Effector memory CD4-positive, alpha-beta T cell (primary cell): ENCODE measurements around the gene BAG3.
A peak's percentile ranks its signal among the peaks of the same experiment; 100 is the strongest.

Experiments used
- DNase-seq, 3 donors: peaks; one replicate each; pipeline ENCODE4 v3.0.0-alpha.2; 2020
- H3K27ac ChIP-seq: 2 replicates; pipeline ENCODE4 v1.7.0; 2013; ENCODE audit warnings: mild to moderate bottlenecking, low read length, moderate library complexity; ENCODE audit not compliant: insufficient read depth, poor library complexity, severe bottlenecking
- H3K27me3 ChIP-seq: replicated peaks from 2 replicates; pipeline ENCODE4 v1.7.0; 2013; ENCODE audit warnings: mild to moderate bottlenecking, low read length; ENCODE audit not compliant: insufficient read depth, control insufficient read depth, poor library complexity, severe bottlenecking
- H3K36me3 ChIP-seq: 2 replicates; pipeline ENCODE4 v1.7.0; 2013; ENCODE audit warnings: mild to moderate bottlenecking, low read length, moderate library complexity; ENCODE audit not compliant: control insufficient read depth, insufficient read depth
- H3K4me1 ChIP-seq: 2 replicates; pipeline ENCODE4 v1.7.0; 2013; ENCODE audit warnings: low read length, mild to moderate bottlenecking; ENCODE audit not compliant: control insufficient read depth, insufficient read depth, poor library complexity, severe bottlenecking
- H3K4me3 ChIP-seq: 2 replicates; pipeline ENCODE4 v1.7.0; 2013; ENCODE audit warnings: low read length, low read depth, mild to moderate bottlenecking; ENCODE audit not compliant: insufficient read depth, poor library complexity, severe bottlenecking
- H3K9me3 ChIP-seq: 2 replicates; pipeline ENCODE4 v1.7.0; 2013; ENCODE audit warnings: mild to moderate bottlenecking, low read length, moderate library complexity; ENCODE audit not compliant: control insufficient read depth
- total RNA-seq, 3 donors: gene quantifications; one replicate each; lab custom pipeline; 2026; lab: John Stamatoyannopoulos, UW

The BAG3 gene
- total RNA-seq = 70.2 to 90.6 (median 89.5) reads per million in 3 donors

DNA sequence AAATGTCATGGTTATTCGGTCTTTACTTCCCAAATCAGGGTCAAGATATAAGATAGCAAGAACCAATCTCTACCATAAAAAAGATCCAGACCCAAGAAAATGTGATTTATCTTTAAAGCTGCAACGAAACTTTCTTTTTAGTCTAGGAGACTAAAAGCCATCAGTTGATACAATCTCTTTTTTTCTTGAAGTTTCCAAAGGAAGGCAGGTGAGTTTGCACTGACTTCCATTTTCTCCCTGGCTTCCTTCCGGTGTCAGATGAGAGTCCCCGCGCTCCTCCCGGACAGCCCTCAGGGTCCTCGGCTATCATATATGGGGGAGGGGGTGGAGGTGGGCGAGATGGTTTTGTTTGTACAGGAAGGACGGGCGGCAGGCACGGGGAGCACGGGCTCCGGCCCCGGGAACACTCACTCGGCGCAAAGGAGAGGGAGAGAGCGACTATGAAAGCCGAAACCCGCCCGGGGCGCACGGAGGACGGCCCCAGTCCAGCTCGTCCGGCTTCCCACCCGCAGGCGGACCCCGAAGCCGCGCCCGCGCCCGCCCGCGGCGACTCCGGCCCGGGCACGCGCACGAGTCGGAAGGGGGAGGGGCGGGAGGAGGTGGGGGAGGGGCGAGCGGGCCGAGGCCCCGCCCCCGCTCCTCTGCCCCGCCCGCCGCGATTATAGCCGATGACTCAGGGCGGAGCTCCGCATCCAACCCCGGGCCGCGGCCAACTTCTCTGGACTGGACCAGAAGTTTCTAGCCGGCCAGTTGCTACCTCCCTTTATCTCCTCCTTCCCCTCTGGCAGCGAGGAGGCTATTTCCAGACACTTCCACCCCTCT lies at the start of gene BAG3:
BAG3 (plus strand) TSS at position 689 of the 822 bp plus-strand sequence. CDS start 296 bp downstream, outside the sequence.
- H3K36me3 ChIP-seq = no peaks in the 10 kb centered on the region
- DNase-seq = peak; percentile 66 to 73 (median 68)
- no peaks in the 10 kb centered on the region for H3K27me3 ChIP-seq
- H3K9me3 ChIP-seq = no peaks in the 10 kb centered on the region
- H3K4me1 ChIP-seq = peaks cover 23% of the 10 kb centered on the region
- peak within 1 kb of the TSS; percentile 95 for H3K4me3 ChIP-seq
- peak within 1 kb of the TSS; percentile 88 for H3K27ac ChIP-seq

DNA sequence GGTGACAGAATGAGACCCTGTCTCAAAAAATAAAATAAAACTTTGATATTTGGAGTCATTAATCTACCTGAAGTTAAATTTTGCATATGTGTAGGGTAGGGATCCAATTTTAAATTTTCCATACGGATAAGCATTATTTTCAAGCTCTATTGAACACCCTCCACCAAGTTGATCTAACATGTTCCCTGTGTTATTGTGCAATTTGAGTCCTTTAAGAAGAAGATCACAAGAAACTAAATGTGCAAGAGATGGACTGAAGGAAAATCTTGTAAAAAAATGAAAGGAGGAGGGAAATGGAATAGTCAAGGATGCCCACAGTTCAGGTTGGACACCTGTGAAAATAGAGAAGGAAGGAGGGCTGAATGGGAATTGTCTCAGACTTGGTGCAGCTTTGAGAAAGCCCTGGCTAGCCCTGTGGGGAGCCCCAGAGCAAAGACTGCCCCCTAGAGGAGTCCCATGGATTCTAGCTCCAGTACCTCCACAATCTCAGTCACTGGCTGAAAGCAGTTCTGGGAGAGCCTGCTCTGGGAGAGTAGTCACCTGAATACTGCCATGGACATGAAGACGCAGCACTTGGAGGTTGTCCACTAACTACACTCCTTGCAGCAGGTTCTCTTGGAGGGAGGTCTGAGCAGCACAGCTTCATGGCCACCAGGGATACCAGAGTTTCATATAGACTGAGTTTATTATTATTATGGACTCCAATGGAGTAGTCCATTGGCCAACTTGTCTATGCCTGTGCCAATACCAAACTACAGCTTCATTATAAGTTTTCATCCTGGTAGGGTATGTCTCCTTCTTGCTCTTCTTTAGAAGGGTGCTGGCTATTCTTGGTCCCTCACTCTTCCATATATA lies 48.7 kb upstream of the BAG3 start:
- Histone ChIP-seq H3K36me3 (no peaks in the 10 kb centered on the region), H3K4me3 (no peak overlapping the region), H3K27me3 (no peaks in the 10 kb centered on the region), H3K4me1 (peaks cover 2% of the 10 kb centered on the region), H3K27ac (no peak overlapping the region), H3K9me3 (no peaks in the 10 kb centered on the region)
- no peak for DNase-seq

DNA sequence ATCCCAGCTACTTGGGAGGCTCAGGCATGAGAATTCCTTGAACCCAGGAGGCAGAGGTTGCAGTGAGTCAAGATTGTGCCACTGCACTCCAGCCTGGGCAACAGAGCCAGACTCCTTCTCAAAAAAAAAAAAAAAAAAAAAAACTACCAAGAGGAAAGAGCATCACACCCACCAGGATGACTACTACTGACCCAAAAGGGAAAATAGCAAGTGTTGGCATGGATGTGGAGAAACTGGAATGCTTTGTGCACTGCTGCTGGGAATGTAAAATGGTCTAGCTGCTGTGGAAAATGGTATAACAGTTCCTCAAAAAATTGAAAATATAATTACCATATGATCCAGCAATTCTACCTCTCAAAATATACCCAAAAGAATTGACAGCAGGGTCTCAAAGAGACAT lies 46.7 kb upstream of the BAG3 start:
- no peak for DNase-seq
- Histone ChIP-seq H3K4me3 (no peak overlapping the region), H3K9me3 (no peaks in the 10 kb centered on the region), H3K27ac (no peak overlapping the region), H3K4me1 (peaks cover 5% of the 10 kb centered on the region), H3K36me3 (no peaks in the 10 kb centered on the region), H3K27me3 (no peaks in the 10 kb centered on the region)

DNA sequence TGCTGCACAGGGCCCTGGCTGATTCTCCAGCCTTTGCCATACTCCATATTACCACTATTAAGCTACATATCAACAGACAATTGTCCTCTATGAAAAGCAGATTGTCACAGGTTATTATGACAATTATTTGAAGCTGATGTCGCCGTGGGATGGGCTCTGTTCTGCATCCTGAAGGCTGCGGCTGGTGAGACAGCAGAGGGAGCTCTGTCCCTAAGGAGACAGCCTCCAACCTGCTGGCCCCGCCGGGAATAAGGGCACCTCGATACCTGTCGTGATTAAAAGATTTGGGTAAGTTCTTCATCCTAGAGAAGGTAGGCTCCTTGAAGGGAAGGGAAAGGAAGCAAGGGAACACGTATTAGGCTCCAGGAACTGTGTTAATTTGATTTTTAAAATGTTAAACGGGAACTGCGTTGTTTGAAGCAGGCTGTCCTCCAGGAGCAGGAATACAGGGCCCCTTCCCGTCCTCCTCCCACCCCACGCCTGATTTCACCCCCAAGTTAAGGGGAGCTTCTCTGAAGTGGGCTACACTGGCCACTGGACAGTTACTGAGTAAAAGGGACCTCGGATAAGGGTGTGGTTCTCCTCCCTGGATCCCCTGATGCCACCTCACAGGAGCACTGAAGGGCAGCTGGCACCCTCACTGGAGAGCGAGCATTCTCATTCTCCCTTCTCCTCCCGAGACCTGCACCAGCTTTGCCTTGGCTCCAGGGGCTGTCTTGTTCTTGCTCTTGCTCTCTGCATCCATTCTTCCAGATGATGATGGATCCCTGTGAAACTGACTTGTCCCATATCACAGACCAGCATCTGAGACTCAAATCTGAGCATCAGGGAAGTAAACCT lies 42.6 kb upstream of the BAG3 start:
- H3K4me3 ChIP-seq = no peak overlapping the region
- DNase-seq = no peak
- no peaks in the 10 kb centered on the region for H3K36me3 ChIP-seq
- no peaks in the 10 kb centered on the region for H3K9me3 ChIP-seq
- peaks cover 5% of the 10 kb centered on the region for H3K4me1 ChIP-seq
- H3K27ac ChIP-seq = no peak overlapping the region
- no peaks in the 10 kb centered on the region for H3K27me3 ChIP-seq

DNA sequence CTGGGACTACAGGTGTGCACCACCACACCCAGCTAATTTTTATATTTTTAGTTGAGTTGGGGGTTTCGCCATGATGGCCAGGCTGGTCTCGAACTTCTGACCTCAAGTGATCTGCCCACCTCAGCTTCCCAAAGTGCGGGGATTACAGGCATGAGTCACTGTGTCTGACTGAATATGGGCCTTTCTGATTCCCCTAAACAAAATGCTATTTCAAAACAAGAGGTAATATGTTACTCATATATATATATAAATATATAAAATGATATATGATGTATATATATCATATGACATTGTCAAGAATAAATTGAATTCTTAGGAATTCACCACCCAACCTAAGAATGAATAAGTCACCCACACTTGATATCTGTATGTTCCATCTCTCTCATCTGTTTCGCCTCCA lies 41.7 kb upstream of the BAG3 start:
- Histone ChIP-seq H3K4me1 (peaks cover 5% of the 10 kb centered on the region), H3K27ac (no peak overlapping the region), H3K9me3 (no peaks in the 10 kb centered on the region), H3K36me3 (no peaks in the 10 kb centered on the region), H3K27me3 (no peaks in the 10 kb centered on the region), H3K4me3 (no peak overlapping the region)
- no peak for DNase-seq

DNA sequence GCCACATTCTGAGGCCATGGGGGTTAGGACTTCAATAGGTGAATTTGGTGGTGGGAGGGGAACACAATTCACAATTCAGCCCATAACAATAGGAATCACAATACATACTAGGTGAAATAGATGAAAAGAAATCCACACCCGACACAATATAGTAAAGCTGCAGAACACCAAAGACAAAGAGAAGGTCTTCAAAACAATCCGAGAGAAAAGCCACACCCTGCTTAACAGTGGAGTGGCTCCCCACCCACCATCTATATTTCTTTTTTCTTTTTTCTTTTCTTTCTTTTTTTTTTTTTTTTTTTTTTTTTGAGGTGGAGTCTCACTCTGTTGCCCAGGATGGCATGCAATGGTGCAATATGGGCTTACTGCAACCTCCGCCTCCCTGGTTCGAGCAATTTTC lies 39.7 kb upstream of the BAG3 start:
- no peak for DNase-seq
- H3K4me3 ChIP-seq = no peak overlapping the region
- no peaks in the 10 kb centered on the region for H3K27me3 ChIP-seq
- no peak overlapping the region for H3K27ac ChIP-seq
- H3K9me3 ChIP-seq = no peaks in the 10 kb centered on the region
- H3K36me3 ChIP-seq = no peaks in the 10 kb centered on the region
- H3K4me1 ChIP-seq = peaks cover 5% of the 10 kb centered on the region

DNA sequence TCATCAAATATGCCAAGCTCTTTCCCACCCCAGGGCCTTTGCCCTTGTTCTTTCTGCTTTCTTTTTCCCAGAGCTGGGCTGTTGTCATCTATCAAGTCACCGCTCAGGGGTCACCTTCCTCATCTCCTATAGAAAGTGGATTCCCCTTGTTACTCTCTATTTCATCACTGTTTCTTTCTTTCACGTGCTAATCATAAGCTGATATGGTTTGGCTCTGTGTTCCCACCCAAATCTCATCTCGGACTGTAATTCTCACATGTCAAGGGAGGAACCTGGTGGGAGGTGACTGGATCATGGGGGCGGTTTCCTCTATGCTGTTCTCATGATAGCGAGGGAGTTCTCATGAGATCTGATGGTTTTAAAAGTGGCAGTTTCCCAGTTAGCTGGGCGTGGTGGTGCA lies 37.4 kb upstream of the BAG3 start:
- DNase-seq = no peak
- Histone ChIP-seq H3K27me3 (no peaks in the 10 kb centered on the region), H3K27ac (no peak overlapping the region), H3K4me3 (no peak overlapping the region), H3K4me1 (no peaks in the 10 kb centered on the region), H3K36me3 (no peaks in the 10 kb centered on the region), H3K9me3 (no peaks in the 10 kb centered on the region)

DNA sequence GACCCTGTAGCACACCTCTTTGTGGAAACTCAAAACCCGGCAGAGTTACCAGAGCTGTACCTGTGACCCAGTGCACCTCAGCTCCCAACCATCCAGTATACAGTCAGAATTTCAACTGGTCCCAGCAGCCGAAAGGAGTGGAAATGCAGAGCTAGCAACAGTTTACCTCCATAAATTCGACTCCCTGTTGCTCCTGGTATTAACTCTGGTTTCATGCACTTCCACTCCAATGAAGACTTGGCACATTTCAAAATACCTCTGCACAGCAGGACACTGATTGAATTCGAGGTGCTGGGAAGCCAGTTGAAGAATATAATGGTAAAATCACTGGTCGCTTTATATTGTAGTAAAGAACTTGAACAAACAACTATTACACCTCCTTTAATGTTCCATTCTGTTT lies 36.5 kb upstream of the BAG3 start:
- Histone ChIP-seq H3K4me1 (no peaks in the 10 kb centered on the region), H3K27ac (no peak overlapping the region), H3K36me3 (no peaks in the 10 kb centered on the region), H3K4me3 (no peak overlapping the region), H3K9me3 (no peaks in the 10 kb centered on the region), H3K27me3 (no peaks in the 10 kb centered on the region)
- no peak for DNase-seq

DNA sequence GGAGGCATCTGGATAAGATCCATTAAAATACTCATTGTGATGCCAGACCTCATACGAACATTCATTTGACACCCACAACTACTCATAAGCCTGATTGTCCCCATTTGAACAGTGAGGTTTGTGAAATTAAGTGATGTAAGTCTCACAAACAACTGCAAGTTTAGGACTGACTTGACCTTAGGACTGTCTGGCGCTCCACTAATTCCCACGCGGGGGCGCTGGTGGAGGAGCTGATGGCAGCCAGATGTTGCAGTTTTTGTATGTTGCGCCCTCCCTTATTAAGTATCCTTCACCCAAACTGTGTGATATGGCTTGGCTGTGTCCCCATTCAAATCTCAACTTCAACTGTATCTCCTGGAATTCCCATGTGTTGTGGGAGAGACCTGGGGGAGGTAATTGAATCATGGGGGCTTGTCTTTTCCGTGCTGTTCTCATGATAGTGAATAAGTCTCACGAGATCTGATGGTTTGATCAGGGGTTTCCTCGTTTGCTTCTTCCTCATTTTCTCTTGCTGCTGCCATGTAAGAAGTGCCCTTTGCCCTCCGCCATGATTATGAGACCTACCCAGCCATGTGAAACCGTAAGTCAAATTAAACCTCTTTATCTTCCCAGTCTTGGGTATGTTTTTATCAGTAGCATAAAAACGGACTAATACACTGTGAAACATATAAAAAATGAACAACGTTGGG lies 34.2 kb upstream of the BAG3 start:
- no peak overlapping the region for H3K4me3 ChIP-seq
- DNase-seq = no peak
- H3K36me3 ChIP-seq = no peaks in the 10 kb centered on the region
- H3K27me3 ChIP-seq = no peaks in the 10 kb centered on the region
- no peak overlapping the region for H3K27ac ChIP-seq
- no peaks in the 10 kb centered on the region for H3K4me1 ChIP-seq
- no peaks in the 10 kb centered on the region for H3K9me3 ChIP-seq
